Heart right ventricle (tissue), 16 donors: ENCODE results near the gene FRS2. TPM values are rescaled to one million over a fixed set of nuclear protein-coding genes. Genes with fewer than 3 reads are reported as not detected.

Experiments
- ATAC-seq, 8 donors: fragments of 200-7000 bp; cut with Tn5 transposase; one replicate each; pipeline ENCODE4 v1.9.1; 2020; ENCODE audit warnings: mild to moderate bottlenecking in 8 of 8, moderate library complexity in 8 of 8, moderate number of reproducible peaks in 1 of 8
- DNase-seq, 2 donors: peaks; one replicate each; pipeline ENCODE4 v3.0.0-alpha.2; 2020
- H3K27ac ChIP-seq, 10 donors: fragments of 200-600 bp; sonication (generic) in 2 of 10; one replicate each; pipeline versions ENCODE4 v1.5.0 to v1.8.0; 2020 to 2022; ENCODE audit warnings: mild to moderate bottlenecking in 3 of 10
- H3K27me3 ChIP-seq, 7 donors: fragments of 200-600 bp; one replicate each; pipeline ENCODE4 v1.8.0; 2021 to 2022; ENCODE audit warnings: mild to moderate bottlenecking in 2 of 7
- H3K36me3 ChIP-seq, 9 donors: fragments of 200-600 bp; sonication (generic) in 1 of 9; one replicate each; pipeline versions ENCODE4 v1.5.0 to v1.8.0; 2020 to 2022; ENCODE audit warnings: mild to moderate bottlenecking in 2 of 9
- H3K4me1 ChIP-seq, 9 donors: fragments of 200-600 bp; sonication (generic) in 1 of 9; one replicate each; pipeline versions ENCODE4 v1.5.0 to v1.8.0; 2020 to 2022; ENCODE audit warnings: mild to moderate bottlenecking in 4 of 9
- H3K4me3 ChIP-seq, 10 donors: fragments of 200-600 bp; sonication (generic) in 2 of 10; one replicate each; pipeline versions ENCODE4 v1.5.0 to v1.8.0; 2020 to 2022; ENCODE audit warnings: mild to moderate bottlenecking in 7 of 10, moderate library complexity in 2 of 10
- H3K9me3 ChIP-seq, 11 donors: fragments of 200-600 bp in 10 of 11; sonication (generic) in 2 of 11; one replicate each; pipeline versions ENCODE4 v1.5.0 to v1.8.0; 2013 to 2022; ENCODE audit warnings: mild to moderate bottlenecking in 2 of 11, control low read depth in 1 of 11, moderate library complexity in 1 of 11
- CTCF ChIP-seq, 9 donors: fragments of 200-600 bp; sonication (generic) in 2 of 9; IDR thresholded peaks; one replicate each; pipeline versions ENCODE4 v1.5.0 to v1.8.0; 2021 to 2022; ENCODE audit warnings: antibody characterized with exemption in 9 of 9, mild to moderate bottlenecking in 5 of 9, moderate library complexity in 1 of 9
- WGBS, 2 donors: extraction: QIAGEN DNeasy Blood & Tissue Kit; methylation state at CpG; one replicate each; pipeline ENCODE4 v1.1.7; 2013; ENCODE audit warnings: inconsistent platforms in 1 of 2; 5-methylcytosine and 5-hydroxymethylcytosine counted together
- intact Hi-C, 10 donors: fragments of 100-400 bp; cut with DNase I; formaldehyde crosslinking; loops; one replicate each; pipeline versions ENCODE4 v1.11.1 to v1.14.2; 2022
- polyA plus RNA-seq, 2 donors: library from polyadenylated mRNA; stranded (reverse); fragments of 200-250 nt; gene quantifications; one replicate each; pipeline ENCODE4 v1.2.3, GENCODE V29; 2013
- total RNA-seq, 10 donors: library from RNA; stranded (reverse); fragmentation: NEBNext Ultra II Directional in 3 of 10; extraction: Animal tissue kit (Norgen Biotek cat#: 25700) in 3 of 10; gene quantifications; one replicate each; pipeline versions ENCODE4 v1.2.1 to v1.2.4, GENCODE V29; 2021 to 2023
- donor health status: Arrhythmogenic right ventricular cardiomyopathy.
- donor health status: ischemic (EF 13 %, LVEDD 7.1; RV severe dilation, severe dysfunction).
- donor health status: healthy with polysubstance abuse.
- donor health status: DM: no; HTN: yes; CAD: no.
- donor health status: DM: no; HTN: no; CAD: no.
- donor health status: ischemic (EF 25% LVEDD 6.9; RV normal size, moderate dysfunction).
- donor health status: ischemic (EF 25% LVEDD 5.7; RV mildly dilated, moderate dysfunction).
- donor health status: healthy.
- donor health status: DM: yes; HTN: yes; CAD: no.
- donor health status: Ischemic cardiomyopathy.
- donor health status: ischemic (EF 35%, LVEDD 5.7; RV mildly dilated, moderate dysfunction).
- donor health status: nonischemic (EF 11% LVEDD 7.7; RV severe dilation, severe dysfunction).
- donor health status: DM: yes; HTN: yes; CAD: no.
- donor health status: PGD.
- donor health status: ischemic (EF 29% LVEDD 5.4; RV normal size, mild dysfunction).
- donor health status: nonischemic (EF 23%, LVEDD 6.1; RV moderate dilation, normal function).

Gene FRS2
- total and polyA plus RNA-seq, 12 donors = 2.9 to 26.0 (median 19.7) TPM

DNA sequence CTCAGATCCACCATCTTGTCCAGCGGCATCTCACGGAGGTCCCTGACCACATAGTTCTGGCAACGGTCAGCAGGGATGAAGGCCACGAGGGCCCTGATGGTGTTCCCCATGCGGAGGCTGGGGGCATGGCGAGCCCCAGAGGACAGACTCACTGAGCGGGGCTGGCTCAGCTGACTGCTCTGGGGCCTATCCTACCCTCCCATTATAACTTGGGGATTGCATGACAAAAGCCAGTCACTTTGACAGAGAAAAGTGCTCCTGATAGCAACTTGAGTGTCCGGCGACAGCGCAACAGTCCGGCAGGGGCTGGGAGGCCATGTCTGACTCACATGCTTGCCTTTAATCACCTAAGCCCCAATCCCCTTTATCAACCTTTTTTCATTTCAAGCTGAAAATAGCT is 140.5 kb downstream of the FRS2 start, which contains the start of gene LRRC10:
TSS of gene LRRC10 (minus strand) at position 179 of the 400 bp plus-strand sequence. CDS start at position 110, 69 bp downstream.
- peak; percentile 50 to 66 for DNase-seq
- Histone ChIP-seq H3K4me3 (peak within 1 kb of the TSS in 9 of 10 donors; percentile 27 to 56 (median 45)), H3K27ac (peak within 1 kb of the TSS in 9 of 10 donors; percentile 29 to 79 (median 73)), H3K36me3 (no peaks in the 10 kb centered on the region), H3K4me1 (peaks cover 0 to 17% (median 0%) of the 10 kb centered on the region in 9 donors), H3K27me3 (no peaks in the 10 kb centered on the region), H3K9me3 (peaks cover 0 to 5% (median 0%) of the 10 kb centered on the region in 11 donors)
- TF ChIP-seq CTCF (IDR thresholded peaks at IDR 0.05) = peak in 1 of 9 donors; percentile 9
- intact Hi-C loops = no loop called here
- peak; percentile 76 to 92 (median 84) for ATAC-seq
- 58 to 65% methylated on average over 11 of the region's 11 CpGs for WGBS, 2 donors

- no peak for TF ChIP-seq CTCF (IDR thresholded peaks at IDR 0.05)
- intact Hi-C loops = no loop called here
- peaks cover 0 to 13% (median 0%) of the 10 kb centered on the region in 9 donors for H3K4me1 ChIP-seq
- H3K9me3 ChIP-seq = peaks cover 0 to 5% (median 0%) of the 10 kb centered on the region in 11 donors
- no peaks in the 10 kb centered on the region for H3K36me3 ChIP-seq
- H3K27ac ChIP-seq = peak overlapping the region in 6 of 10 donors; percentile 39 to 78 (median 70)
- DNase-seq (no peak), ATAC-seq (peak in 3 of 8 donors; percentile 15 to 33 (median 16))
- peak overlapping the region in 5 of 10 donors; percentile 35 to 56 (median 39) for H3K4me3 ChIP-seq
- H3K27me3 ChIP-seq = no peaks in the 10 kb centered on the region
Measured at GRCh38 chr12:69613351-69613750, 143.2 kb downstream of the FRS2 start.

GRCh38 chr12:69616025-69616424 is 145.8 kb downstream of the FRS2 start:
- TF ChIP-seq CTCF (IDR thresholded peaks at IDR 0.05) = no peak
- H3K4me3 ChIP-seq = no peak overlapping the region
- 79 to 85% methylated on average over 14 of the region's 14 CpGs for WGBS, 2 donors
- no peak for DNase-seq
- no peak for ATAC-seq
- H3K9me3 ChIP-seq = peaks cover 0 to 5% (median 0%) of the 10 kb centered on the region in 11 donors
- peaks cover 0 to 27% (median 0%) of the 10 kb centered on the region in 9 donors for H3K4me1 ChIP-seq
- H3K27me3 ChIP-seq = no peaks in the 10 kb centered on the region
- H3K27ac ChIP-seq = no peak overlapping the region
- no peaks in the 10 kb centered on the region for H3K36me3 ChIP-seq
- intact Hi-C loops = no loop called here

- 36 to 54% methylated on average over 6 of the region's 6 CpGs for WGBS, 2 donors
- no peak for TF ChIP-seq CTCF (IDR thresholded peaks at IDR 0.05)
- H3K9me3 ChIP-seq = peaks cover 0 to 5% (median 0%) of the 10 kb centered on the region in 11 donors
- no peaks in the 10 kb centered on the region for H3K27me3 ChIP-seq
- DNase-seq = no peak
- ATAC-seq = no peak
- intact Hi-C loops = no loop called here
- H3K27ac ChIP-seq = peak overlapping the region in 1 of 10 donors; percentile 65
- H3K4me3 ChIP-seq = no peak overlapping the region
- H3K36me3 ChIP-seq = no peaks in the 10 kb centered on the region
- H3K4me1 ChIP-seq = peaks cover 0 to 26% (median 0%) of the 10 kb centered on the region in 9 donors
Measured at GRCh38 chr12:69619050-69619449, 148.9 kb downstream of the FRS2 start.
